Activated CD4-positive, alpha-beta T cell treated with anti-CD3 and anti-CD28 coated beads, Interleukin-2, amount 10 ng/mL, durations not matched to agents 24 days and 14 days (primary cell): ENCODE measurements around the gene DMRTC2. TPM values are rescaled to one million over a fixed set of nuclear protein-coding genes. Genes with fewer than 3 reads are reported as not detected.
A peak's percentile ranks its signal among the peaks of the same experiment; 100 is the strongest.
"Not testable (repeated sequence)": the region's sequence is repeated elsewhere in the genome, so short reads cannot be mapped to it uniquely, and the experiment has no call there.

Experiments
- DNase-seq: peaks from one replicate; pipeline ENCODE4 v3.0.0; 2022
- H3K27ac Mint-ChIP-seq: one replicate; pipeline ENCODE4 v1.8.0; 2022; ENCODE audit warnings: mild to moderate bottlenecking, mixed read lengths
- H3K27me3 Mint-ChIP-seq: one replicate; pipeline ENCODE4 v1.8.0; 2022; ENCODE audit warnings: mixed read lengths
- H3K36me3 Mint-ChIP-seq: one replicate; pipeline ENCODE4 v1.8.0; 2022; ENCODE audit warnings: low read depth, mild to moderate bottlenecking, mixed read lengths
- H3K4me1 Mint-ChIP-seq: one replicate; pipeline ENCODE4 v1.8.0; 2021; ENCODE audit warnings: mixed read lengths
- H3K4me3 Mint-ChIP-seq: one replicate; pipeline ENCODE4 v1.8.0; 2022; ENCODE audit warnings: mild to moderate bottlenecking, moderate library complexity, mixed read lengths
- H3K9me3 Mint-ChIP-seq: one replicate; pipeline ENCODE4 v1.8.0; 2021; ENCODE audit warnings: mixed read lengths
- intact Hi-C: fragments of 100-400 bp; cut with micrococcal nuclease; formaldehyde crosslinking; loops from one replicate; pipeline ENCODE4 v1.15.1; 2023
- total RNA-seq: library from RNA; stranded (reverse); gene quantifications from 2 replicates; pipeline ENCODE4 v1.2.3, GENCODE V29; 2022

Gene DMRTC2
- total RNA-seq, 1 donor from 2014 or later, result not detected

- no peaks in the 10 kb centered on the region for H3K27me3 Mint-ChIP-seq
- H3K36me3 Mint-ChIP-seq, result peaks cover 69% of the 10 kb centered on the region
- no peaks in the 10 kb centered on the region for H3K9me3 Mint-ChIP-seq
- H3K27ac Mint-ChIP-seq, result peak overlapping the region; percentile 90
- H3K4me3 Mint-ChIP-seq, result peak overlapping the region; percentile 51
- no peak for DNase-seq
- H3K4me1 Mint-ChIP-seq, result peaks cover 64% of the 10 kb centered on the region
- intact Hi-C loops, result no loop called here
Measured at GRCh38 chr19:41869374-41869955, 24.6 kb downstream of the DMRTC2 start.

GRCh38 chr19:41870401-41870873 is 25.6 kb downstream of the DMRTC2 start:
- Mint-ChIP-seq H3K9me3 (no peaks in the 10 kb centered on the region), H3K36me3 (peaks cover 63% of the 10 kb centered on the region), H3K4me3 (peak overlapping the region; percentile 73), H3K27me3 (no peaks in the 10 kb centered on the region), H3K4me1 (peaks cover 60% of the 10 kb centered on the region), H3K27ac (peak overlapping the region; percentile 90)
- DNase-seq, result peak; percentile 69
- intact Hi-C loops, result no loop called here

GRCh38 chr19:41871573-41872383 is 26.9 kb downstream of the DMRTC2 start:
- H3K4me1 Mint-ChIP-seq, result peaks cover 66% of the 10 kb centered on the region
- DNase-seq, result peak; percentile 93
- H3K27ac Mint-ChIP-seq, result peak overlapping the region; percentile 95
- peaks cover 52% of the 10 kb centered on the region for H3K36me3 Mint-ChIP-seq
- no peaks in the 10 kb centered on the region for H3K27me3 Mint-ChIP-seq
- peak overlapping the region; percentile 82 for H3K4me3 Mint-ChIP-seq
- no peaks in the 10 kb centered on the region for H3K9me3 Mint-ChIP-seq
- intact Hi-C loops, result loop anchor here (1.0 kb wide), 3 partner anchors 10 to 74 kb away; no protein-coding TSS in a partner anchor

- DNase-seq, result no peak
- peaks cover 50% of the 10 kb centered on the region for H3K36me3 Mint-ChIP-seq
- no peaks in the 10 kb centered on the region for H3K9me3 Mint-ChIP-seq
- H3K27ac Mint-ChIP-seq, result peak overlapping the region; percentile 83
- H3K4me3 Mint-ChIP-seq, result peak overlapping the region; percentile 59
- H3K4me1 Mint-ChIP-seq, result peaks cover 71% of the 10 kb centered on the region
- intact Hi-C loops, result no loop called here
- no peaks in the 10 kb centered on the region for H3K27me3 Mint-ChIP-seq
Measured at GRCh38 chr19:41872384-41872774, 27.5 kb downstream of the DMRTC2 start.

GRCh38 chr19:41872775-41873647 is 28.2 kb downstream of the DMRTC2 start:
- peak overlapping the region; percentile 59 for H3K4me3 Mint-ChIP-seq
- peak overlapping the region; percentile 83 for H3K27ac Mint-ChIP-seq
- H3K36me3 Mint-ChIP-seq, result peaks cover 45% of the 10 kb centered on the region
- no peaks in the 10 kb centered on the region for H3K9me3 Mint-ChIP-seq
- H3K4me1 Mint-ChIP-seq, result peaks cover 74% of the 10 kb centered on the region
- peak; percentile 90 for DNase-seq
- intact Hi-C loops, result loop anchor here (1.0 kb wide), 2 partner anchors 62 to 78 kb away; no protein-coding TSS in a partner anchor
- H3K27me3 Mint-ChIP-seq, result no peaks in the 10 kb centered on the region

- DNase-seq, intact Hi-C loops, H3K9me3 Mint-ChIP-seq, H3K27me3 Mint-ChIP-seq: not testable (repeated sequence)
- Mint-ChIP-seq H3K4me3 (peak overlapping the region; percentile 73), H3K27ac (peak overlapping the region; percentile 91), H3K36me3 (peaks cover 20% of the 10 kb centered on the region), H3K4me1 (peaks cover 55% of the 10 kb centered on the region)
Measured at GRCh38 chr19:41875973-41876372, 31.1 kb downstream of the DMRTC2 start.

GRCh38 chr19:41876847-41877832 is 32.3 kb downstream of the DMRTC2 start, which contains the start of gene CD79A:
TSS of gene CD79A (plus strand) at chr19:41877279. CDS start at chr19:41877305, 26 bp downstream.
- Mint-ChIP-seq H3K27ac (peak within 1 kb of the TSS; percentile 80), H3K4me3 (peak within 1 kb of the TSS; percentile 37), H3K4me1 (peaks cover 50% of the 10 kb centered on the region), H3K36me3 (peaks cover 9% of the 10 kb centered on the region), H3K27me3 (no peaks in the 10 kb centered on the region), H3K9me3 (no peaks in the 10 kb centered on the region)
- DNase-seq, result no peak
- intact Hi-C loops, result no loop called here

- Mint-ChIP-seq H3K4me1 (peaks cover 48% of the 10 kb centered on the region), H3K27me3 (no peaks in the 10 kb centered on the region), H3K4me3 (peak overlapping the region; percentile 23), H3K27ac (peak overlapping the region; percentile 80), H3K9me3 (no peaks in the 10 kb centered on the region), H3K36me3 (peaks cover 5% of the 10 kb centered on the region)
- no peak for DNase-seq
- intact Hi-C loops, result no loop called here
Measured at GRCh38 chr19:41877916-41878905, 33.4 kb downstream of the DMRTC2 start.

GRCh38 chr19:41879080-41879479 is 34.2 kb downstream of the DMRTC2 start:
- no peak overlapping the region for H3K4me3 Mint-ChIP-seq
- DNase-seq, result no peak
- intact Hi-C loops, result no loop called here
- no peak overlapping the region for H3K27ac Mint-ChIP-seq
- no peaks in the 10 kb centered on the region for H3K27me3 Mint-ChIP-seq
- H3K4me1 Mint-ChIP-seq, result peaks cover 43% of the 10 kb centered on the region
- H3K36me3 Mint-ChIP-seq, result peaks cover 9% of the 10 kb centered on the region
- no peaks in the 10 kb centered on the region for H3K9me3 Mint-ChIP-seq

- Mint-ChIP-seq H3K4me1 (peaks cover 44% of the 10 kb centered on the region), H3K36me3 (peaks cover 12% of the 10 kb centered on the region), H3K27me3 (no peaks in the 10 kb centered on the region), H3K9me3 (no peaks in the 10 kb centered on the region), H3K27ac (peak overlapping the region; percentile 29), H3K4me3 (no peak overlapping the region)
- intact Hi-C loops, result loop anchor here (10.0 kb wide), 2 partner anchors 525 to 1275 kb away; partner anchors contain the start of genes LTBP4 and TGFB1
- DNase-seq, result no peak
Measured at GRCh38 chr19:41879670-41880328, 35.0 kb downstream of the DMRTC2 start.

- peaks cover 47% of the 10 kb centered on the region for H3K4me1 Mint-ChIP-seq
- no peaks in the 10 kb centered on the region for H3K27me3 Mint-ChIP-seq
Measured at GRCh38 chr19:41880329-41880708, 35.5 kb downstream of the DMRTC2 start.

More at GRCh38 chr19:41880329-41880708, 35.5 kb downstream of the DMRTC2 start:
- H3K36me3 Mint-ChIP-seq, result peaks cover 16% of the 10 kb centered on the region
- intact Hi-C loops, result loop anchor here (10.0 kb wide), 2 partner anchors 526 to 1276 kb away; partner anchors contain the start of genes LTBP4 and TGFB1
- H3K9me3 Mint-ChIP-seq, result no peaks in the 10 kb centered on the region
- no peak for DNase-seq
- no peak overlapping the region for H3K4me3 Mint-ChIP-seq
- no peak overlapping the region for H3K27ac Mint-ChIP-seq
